ENCODE data around the gene MATN4.

DNA sequence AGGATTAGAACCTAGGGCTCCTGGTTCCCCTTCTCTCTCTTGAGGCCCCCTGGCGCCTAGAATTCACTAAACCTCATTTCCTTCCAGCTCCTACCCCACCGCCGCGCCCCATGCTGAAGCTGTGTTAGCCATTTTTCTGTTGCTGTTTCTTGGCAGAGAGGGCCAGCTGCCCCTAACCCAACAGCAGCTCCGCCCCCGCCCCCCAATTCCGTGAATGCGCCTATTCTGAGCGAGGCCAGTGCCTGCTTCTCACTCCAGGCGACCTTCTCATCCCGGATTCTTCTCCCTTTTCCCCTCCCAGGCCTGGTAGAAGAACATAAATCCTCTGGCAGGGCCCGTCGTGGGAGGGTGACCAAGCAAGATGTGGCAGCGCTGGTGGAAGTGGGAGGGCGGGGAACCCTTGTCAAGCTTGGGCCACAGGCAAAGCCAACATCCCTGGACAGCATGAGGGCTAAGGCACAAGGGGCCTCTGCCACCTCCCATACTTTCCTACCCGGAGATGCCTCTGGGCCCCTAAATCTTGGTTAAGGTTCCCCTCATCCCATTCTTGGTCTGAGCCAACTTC, 941 bp downstream of the MATN4 start:
- TF ChIP-seq, protein P1, sequence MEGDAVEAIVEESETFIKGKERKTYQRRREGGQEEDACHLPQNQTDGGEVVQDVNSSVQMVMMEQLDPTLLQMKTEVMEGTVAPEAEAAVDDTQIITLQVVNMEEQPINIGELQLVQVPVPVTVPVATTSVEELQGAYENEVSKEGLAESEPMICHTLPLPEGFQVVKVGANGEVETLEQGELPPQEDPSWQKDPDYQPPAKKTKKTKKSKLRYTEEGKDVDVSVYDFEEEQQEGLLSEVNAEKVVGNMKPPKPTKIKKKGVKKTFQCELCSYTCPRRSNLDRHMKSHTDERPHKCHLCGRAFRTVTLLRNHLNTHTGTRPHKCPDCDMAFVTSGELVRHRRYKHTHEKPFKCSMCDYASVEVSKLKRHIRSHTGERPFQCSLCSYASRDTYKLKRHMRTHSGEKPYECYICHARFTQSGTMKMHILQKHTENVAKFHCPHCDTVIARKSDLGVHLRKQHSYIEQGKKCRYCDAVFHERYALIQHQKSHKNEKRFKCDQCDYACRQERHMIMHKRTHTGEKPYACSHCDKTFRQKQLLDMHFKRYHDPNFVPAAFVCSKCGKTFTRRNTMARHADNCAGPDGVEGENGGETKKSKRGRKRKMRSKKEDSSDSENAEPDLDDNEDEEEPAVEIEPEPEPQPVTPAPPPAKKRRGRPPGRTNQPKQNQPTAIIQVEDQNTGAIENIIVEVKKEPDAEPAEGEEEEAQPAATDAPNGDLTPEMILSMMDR (IDR thresholded peaks at IDR 0.05; ENCODE audit: insufficient read depth, low read length, poor library complexity, severe bottlenecking), result no peak
- TF ChIP-seq EZH2phosphoT487 (conservative IDR thresholded peaks at IDR 0.05; ENCODE audit: low read length), result no peak
